Activated CD4-positive, alpha-beta T cell treated with anti-CD3 and anti-CD28 coated beads, Interleukin-2, amount 10 ng/mL, durations not matched to agents 24 days and 14 days (primary cell): ENCODE results near the gene CLTA. TPM values are rescaled to one million over a fixed set of nuclear protein-coding genes. Genes with fewer than 3 reads are reported as not detected.
A peak's percentile ranks its signal among the peaks of the same experiment; 100 is the strongest.
"Not testable (repeated sequence)": the region's sequence is repeated elsewhere in the genome, so short reads cannot be mapped to it uniquely, and the experiment has no call there.

Experiments
- DNase-seq: peaks from one replicate; pipeline ENCODE4 v3.0.0; 2022
- H3K27ac Mint-ChIP-seq: one replicate; pipeline ENCODE4 v1.8.0; 2022; ENCODE audit warnings: mild to moderate bottlenecking, mixed read lengths
- H3K27me3 Mint-ChIP-seq: one replicate; pipeline ENCODE4 v1.8.0; 2022; ENCODE audit warnings: mixed read lengths
- H3K36me3 Mint-ChIP-seq: one replicate; pipeline ENCODE4 v1.8.0; 2022; ENCODE audit warnings: low read depth, mild to moderate bottlenecking, mixed read lengths
- H3K4me1 Mint-ChIP-seq: one replicate; pipeline ENCODE4 v1.8.0; 2021; ENCODE audit warnings: mixed read lengths
- H3K4me3 Mint-ChIP-seq: one replicate; pipeline ENCODE4 v1.8.0; 2022; ENCODE audit warnings: mild to moderate bottlenecking, moderate library complexity, mixed read lengths
- H3K9me3 Mint-ChIP-seq: one replicate; pipeline ENCODE4 v1.8.0; 2021; ENCODE audit warnings: mixed read lengths
- intact Hi-C: fragments of 100-400 bp; cut with micrococcal nuclease; formaldehyde crosslinking; loops from one replicate; pipeline ENCODE4 v1.15.1; 2023
- total RNA-seq: library from RNA; stranded (reverse); gene quantifications from 2 replicates; pipeline ENCODE4 v1.2.3, GENCODE V29; 2022

CLTA gene
- total RNA-seq, 1 donor from 2014 or later: 173 TPM

DNA sequence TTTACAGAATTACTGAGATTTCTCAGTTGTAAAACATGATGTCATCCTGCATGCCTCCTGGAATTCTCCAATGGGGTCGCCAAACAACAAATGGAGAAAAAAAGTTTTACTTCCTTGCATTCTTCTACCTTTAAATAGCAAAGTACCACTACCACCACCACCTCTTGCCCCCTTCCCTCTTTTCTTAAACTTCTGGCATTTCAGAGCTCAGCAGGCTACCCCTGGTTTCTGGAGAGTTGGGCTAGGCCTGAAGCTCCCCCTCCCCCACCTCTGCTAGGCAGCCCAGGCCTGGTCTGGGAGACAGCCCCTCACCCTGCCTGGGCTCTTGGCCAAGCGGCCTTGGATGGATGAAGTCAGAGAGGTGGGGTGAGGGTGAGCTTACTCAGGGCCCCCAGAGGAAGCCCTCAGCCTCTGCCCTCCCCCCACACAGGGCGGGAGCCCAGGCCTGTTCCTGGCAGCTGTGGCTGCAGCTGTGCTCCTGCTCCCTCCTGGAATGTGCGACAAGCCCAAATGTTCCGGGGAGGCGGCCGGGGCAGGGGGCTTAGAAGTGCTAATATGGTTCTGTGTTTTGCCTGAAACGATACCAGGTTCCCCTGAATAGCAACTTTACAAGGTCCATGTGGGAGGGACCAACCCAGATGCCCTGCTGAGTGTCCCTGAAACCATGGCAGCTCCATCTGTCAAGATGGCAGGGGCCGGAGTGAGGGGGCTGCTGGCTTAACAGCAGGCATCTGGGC, 27.5 kb upstream of the CLTA start:
- Mint-ChIP-seq H3K9me3 (peaks cover 3% of the 10 kb centered on the region), H3K4me1 (peaks cover 21% of the 10 kb centered on the region), H3K27ac (no peak overlapping the region), H3K27me3 (peaks cover 6% of the 10 kb centered on the region), H3K4me3 (no peak overlapping the region), H3K36me3 (peaks cover 30% of the 10 kb centered on the region)
- no peak for DNase-seq
- intact Hi-C loops: loop anchor here (5.0 to 10.0 kb wide), 2 partner anchors 36 to 208 kb away; partner anchors contain the start of gene OR2S2

GRCh38 chr9:36163786-36164170, 26.9 kb upstream of the CLTA start:
- no peak for DNase-seq
- H3K4me1 Mint-ChIP-seq: peaks cover 18% of the 10 kb centered on the region
- peak overlapping the region; percentile 4 for H3K27ac Mint-ChIP-seq
- H3K4me3 Mint-ChIP-seq: no peak overlapping the region
- H3K27me3 Mint-ChIP-seq: peaks cover 6% of the 10 kb centered on the region
- H3K36me3 Mint-ChIP-seq: peaks cover 26% of the 10 kb centered on the region
- intact Hi-C loops: loop anchor here (5.0 to 10.0 kb wide), 2 partner anchors 36 to 209 kb away; partner anchors contain the start of gene OR2S2
- no peaks in the 10 kb centered on the region for H3K9me3 Mint-ChIP-seq

DNA sequence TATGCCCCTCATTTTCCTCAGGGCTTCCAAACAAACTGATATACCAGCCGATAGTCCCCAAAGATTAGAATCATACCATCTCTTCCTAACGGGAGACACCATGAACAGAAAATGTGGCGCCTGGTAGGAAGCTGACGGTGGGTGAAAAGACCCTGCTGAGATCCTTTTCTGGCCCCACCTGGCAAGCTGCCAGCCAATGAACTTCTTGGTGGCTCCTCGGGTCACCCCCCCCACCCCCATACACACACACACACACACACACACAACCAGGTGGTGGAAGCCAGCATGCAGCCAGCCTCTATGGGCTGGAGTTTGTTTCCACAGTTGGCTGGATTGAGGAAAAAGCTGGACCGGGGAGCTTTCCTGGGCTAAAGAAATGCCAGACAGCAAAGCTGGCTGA, 26.3 kb upstream of the CLTA start:
- intact Hi-C loops: loop anchor here (5.0 to 10.0 kb wide), 2 partner anchors 37 to 210 kb away; partner anchors contain the start of gene OR2S2
- Mint-ChIP-seq H3K9me3 (no peaks in the 10 kb centered on the region), H3K36me3 (peaks cover 20% of the 10 kb centered on the region), H3K4me3 (no peak overlapping the region), H3K4me1 (peaks cover 14% of the 10 kb centered on the region), H3K27ac (no peak overlapping the region), H3K27me3 (peaks cover 6% of the 10 kb centered on the region)
- no peak for DNase-seq

GRCh38 chr9:36164989-36165388, 25.7 kb upstream of the CLTA start:
- H3K27me3 Mint-ChIP-seq: peaks cover 6% of the 10 kb centered on the region
- no peak overlapping the region for H3K27ac Mint-ChIP-seq
- H3K36me3 Mint-ChIP-seq: peaks cover 18% of the 10 kb centered on the region
- H3K4me1 Mint-ChIP-seq: peaks cover 14% of the 10 kb centered on the region
- intact Hi-C loops: loop anchor here (5.0 to 10.0 kb wide), 3 partner anchors 38 to 210 kb away; partner anchors contain the start of genes OR2S2 and RECK
- peak overlapping the region; percentile 7 for H3K4me3 Mint-ChIP-seq
- no peak for DNase-seq
- H3K9me3 Mint-ChIP-seq: no peaks in the 10 kb centered on the region

- DNase-seq: no peak
- intact Hi-C loops: loop anchor here (1.0 to 10.0 kb wide), 4 partner anchors 29 to 211 kb away; partner anchors contain the start of genes GLIPR2, OR2S2 and RECK
- Mint-ChIP-seq H3K4me3 (peak overlapping the region; percentile 43), H3K4me1 (peaks cover 14% of the 10 kb centered on the region), H3K36me3 (peaks cover 14% of the 10 kb centered on the region), H3K27ac (no peak overlapping the region), H3K9me3 (no peaks in the 10 kb centered on the region), H3K27me3 (peaks cover 8% of the 10 kb centered on the region)
These were observed 24.9 kb upstream of the CLTA start for GRCh38 chr9:36165826-36166167.

- H3K36me3 Mint-ChIP-seq: peaks cover 10% of the 10 kb centered on the region
- DNase-seq: peak; percentile 96
- H3K4me3 Mint-ChIP-seq: peak overlapping the region; percentile 83
- H3K27me3 Mint-ChIP-seq: peaks cover 10% of the 10 kb centered on the region
- H3K9me3 Mint-ChIP-seq: no peaks in the 10 kb centered on the region
- H3K27ac Mint-ChIP-seq: peak overlapping the region; percentile 54
- intact Hi-C loops: loop anchor here (1.0 to 10.0 kb wide), 4 partner anchors 30 to 212 kb away; partner anchors contain the start of genes GLIPR2, OR2S2 and RECK
- H3K4me1 Mint-ChIP-seq: peaks cover 10% of the 10 kb centered on the region
These were observed 24.4 kb upstream of the CLTA start for GRCh38 chr9:36166168-36166927.

DNA sequence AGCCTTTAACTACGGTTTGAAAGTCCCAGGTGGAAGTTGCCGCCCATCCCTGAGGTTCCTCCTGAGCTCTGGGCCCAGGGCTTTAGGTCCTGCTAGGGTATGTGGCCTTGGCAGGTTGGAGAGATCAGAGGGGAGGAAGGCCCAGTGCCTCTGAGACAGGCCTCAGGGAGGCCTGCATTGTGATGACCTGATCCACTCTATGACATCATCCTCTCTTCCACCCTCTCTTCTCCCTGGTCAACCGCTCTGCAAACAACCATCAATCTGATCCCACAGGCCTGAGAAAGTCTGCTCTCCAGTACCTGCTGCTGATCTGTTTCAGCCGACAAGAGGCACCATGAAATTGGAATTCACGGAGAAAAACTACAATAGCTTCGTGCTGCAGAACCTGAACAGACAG, 21.6 kb upstream of the CLTA start, which contains the start of gene CCIN:
CCIN (plus strand) TSS at position 223 of the 400 bp plus-strand sequence; CDS start at position 338, 115 bp downstream.
- no peak for DNase-seq
- H3K4me1 Mint-ChIP-seq: peaks cover 6% of the 10 kb centered on the region
- H3K4me3 Mint-ChIP-seq: no peak within 1 kb of the TSS
- H3K36me3 Mint-ChIP-seq: no peaks in the 10 kb centered on the region
- H3K27me3 Mint-ChIP-seq: peaks cover 10% of the 10 kb centered on the region
- H3K27ac Mint-ChIP-seq: no peak within 1 kb of the TSS
- no peaks in the 10 kb centered on the region for H3K9me3 Mint-ChIP-seq
- intact Hi-C loops: loop anchor here (5.0 to 10.0 kb wide), 2 partner anchors 132 to 214 kb away; partner anchors contain the start of genes OR2S2 and RECK

- no peak overlapping the region for H3K4me3 Mint-ChIP-seq
- intact Hi-C loops: loop anchor here (5.0 to 10.0 kb wide), 2 partner anchors 132 to 215 kb away; partner anchors contain the start of genes OR2S2 and RECK
- H3K36me3 Mint-ChIP-seq: no peaks in the 10 kb centered on the region
- H3K27ac Mint-ChIP-seq: no peak overlapping the region
- no peaks in the 10 kb centered on the region for H3K9me3 Mint-ChIP-seq
- peaks cover 10% of the 10 kb centered on the region for H3K27me3 Mint-ChIP-seq
- peaks cover 6% of the 10 kb centered on the region for H3K4me1 Mint-ChIP-seq
- no peak for DNase-seq
These were observed 21.0 kb upstream of the CLTA start for GRCh38 chr9:36169708-36170107.

DNA sequence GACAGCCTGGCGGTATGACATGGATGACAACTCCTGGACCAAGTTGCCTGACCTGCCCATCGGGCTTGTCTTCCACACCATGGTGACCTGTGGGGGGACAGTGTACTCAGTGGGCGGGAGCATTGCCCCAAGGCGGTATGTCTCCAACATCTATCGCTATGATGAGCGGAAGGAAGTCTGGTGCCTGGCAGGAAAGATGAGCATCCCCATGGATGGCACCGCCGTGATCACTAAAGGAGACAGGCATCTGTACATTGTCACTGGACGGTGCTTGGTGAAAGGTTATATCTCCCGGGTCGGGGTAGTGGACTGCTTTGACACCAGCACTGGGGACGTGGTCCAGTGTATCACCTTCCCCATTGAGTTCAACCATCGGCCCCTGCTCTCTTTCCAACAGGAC, 20.2 kb upstream of the CLTA start:
- Mint-ChIP-seq H3K4me3 (no peak overlapping the region), H3K4me1 (peaks cover 6% of the 10 kb centered on the region)
- intact Hi-C loops: no loop called here

GRCh38 chr9:36173861-36174260, 16.9 kb upstream of the CLTA start:
- peaks cover 11% of the 10 kb centered on the region for H3K27me3 Mint-ChIP-seq
- H3K4me1 Mint-ChIP-seq: peaks cover 4% of the 10 kb centered on the region
- no peak overlapping the region for H3K4me3 Mint-ChIP-seq
- DNase-seq: no peak
- H3K27ac Mint-ChIP-seq: no peak overlapping the region
- intact Hi-C loops: no loop called here
- no peaks in the 10 kb centered on the region for H3K36me3 Mint-ChIP-seq
- H3K9me3 Mint-ChIP-seq: no peaks in the 10 kb centered on the region

More for the DNA sequence above, 20.2 kb upstream of the CLTA start:
- no peaks in the 10 kb centered on the region for H3K9me3 Mint-ChIP-seq
- no peak overlapping the region for H3K27ac Mint-ChIP-seq
- H3K36me3 Mint-ChIP-seq: no peaks in the 10 kb centered on the region
- DNase-seq: no peak
- H3K27me3 Mint-ChIP-seq: peaks cover 11% of the 10 kb centered on the region

DNA sequence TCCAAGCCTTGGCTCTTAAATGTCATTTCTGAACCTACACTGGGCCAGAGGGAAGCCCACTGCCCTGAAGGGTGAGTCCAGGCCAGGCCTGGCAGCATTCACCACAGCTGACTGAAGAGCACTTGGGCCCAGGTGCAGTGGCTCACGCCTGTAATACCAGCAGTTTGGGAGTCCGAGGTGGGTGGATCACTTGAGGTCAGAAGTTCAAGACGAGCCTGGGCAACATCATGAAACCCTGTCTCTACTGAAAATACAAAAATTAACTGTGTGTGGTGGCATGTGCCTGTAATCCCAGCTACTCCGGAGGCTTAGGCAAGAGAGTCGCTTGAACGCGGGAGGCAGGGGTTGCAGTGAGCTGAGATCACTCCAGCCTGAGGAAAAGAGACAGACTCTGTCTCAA, 16.4 kb upstream of the CLTA start:
- no peak for DNase-seq
- Mint-ChIP-seq H3K36me3 (no peaks in the 10 kb centered on the region), H3K4me3 (no peak overlapping the region), H3K27me3 (peaks cover 13% of the 10 kb centered on the region), H3K4me1 (peaks cover 7% of the 10 kb centered on the region), H3K27ac (no peak overlapping the region), H3K9me3 (no peaks in the 10 kb centered on the region)
- intact Hi-C loops: no loop called here

DNA sequence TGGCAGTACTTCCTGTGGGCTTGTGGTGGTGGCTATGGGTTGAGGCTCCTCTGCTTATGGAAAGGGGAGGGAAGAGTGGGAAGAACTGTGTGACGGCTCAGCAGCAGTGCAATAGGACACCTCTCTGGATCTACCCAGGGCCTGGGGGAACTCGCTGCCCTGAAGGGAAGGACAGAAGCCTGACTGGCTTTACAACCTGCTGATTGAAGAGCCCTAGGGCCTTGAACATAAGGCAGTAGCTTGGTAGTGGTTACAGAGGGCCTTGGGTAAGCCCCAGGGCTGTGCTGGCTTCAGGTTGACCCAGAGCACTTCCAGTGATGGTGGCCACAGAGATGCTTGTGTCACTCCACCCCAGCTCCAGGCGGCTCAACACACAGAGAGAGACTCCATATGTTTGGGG, 16.0 kb upstream of the CLTA start:
- Mint-ChIP-seq H3K27ac (no peak overlapping the region), H3K36me3 (no peaks in the 10 kb centered on the region), H3K4me1 (peaks cover 7% of the 10 kb centered on the region), H3K27me3 (peaks cover 13% of the 10 kb centered on the region), H3K9me3 (no peaks in the 10 kb centered on the region), H3K4me3 (no peak overlapping the region)
- intact Hi-C loops: no loop called here
- no peak for DNase-seq

DNA sequence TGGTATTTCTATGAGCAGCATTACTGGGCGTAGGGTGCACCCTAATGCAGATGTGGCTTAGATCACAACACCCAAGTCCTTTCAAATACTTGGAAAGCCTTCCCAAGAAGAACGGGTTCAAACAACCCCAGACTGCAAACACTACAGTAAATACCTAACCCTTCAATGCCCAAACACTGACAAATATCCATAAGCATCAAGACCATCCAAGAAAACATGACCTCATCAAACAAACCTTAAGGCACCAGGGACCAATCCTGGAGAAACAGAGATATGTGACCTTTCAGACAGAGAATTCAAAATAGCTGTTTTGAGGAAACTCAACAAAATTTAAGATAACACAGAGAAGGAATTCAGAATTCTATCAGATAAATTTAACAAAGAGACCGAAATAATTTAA, 15.5 kb upstream of the CLTA start:
- intact Hi-C loops, H3K9me3 Mint-ChIP-seq, DNase-seq, H3K27ac Mint-ChIP-seq, H3K36me3 Mint-ChIP-seq, H3K4me3 Mint-ChIP-seq, H3K4me1 Mint-ChIP-seq: not testable (repeated sequence)
- H3K27me3 Mint-ChIP-seq: peaks cover 15% of the 10 kb centered on the region

DNA sequence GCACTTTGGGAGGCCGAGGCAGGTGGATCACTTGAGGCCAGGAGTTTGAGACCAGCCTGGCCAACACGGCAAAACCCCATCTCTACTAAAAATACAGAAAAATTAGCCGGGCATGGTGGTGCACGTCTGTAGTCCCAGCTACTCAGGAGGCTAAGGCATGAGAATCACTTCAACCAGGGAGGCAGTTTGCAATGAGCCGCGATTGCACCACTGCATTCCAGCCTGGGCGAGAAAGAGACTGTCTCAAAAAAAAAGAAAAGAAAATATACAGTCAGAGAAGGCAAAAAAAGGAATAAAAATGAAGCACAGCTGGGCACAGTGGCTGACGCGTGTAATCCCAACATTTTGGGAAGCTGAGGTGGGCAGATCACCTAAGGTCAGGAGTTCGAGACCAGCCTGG, 14.2 kb upstream of the CLTA start:
- H3K27me3 Mint-ChIP-seq: peaks cover 18% of the 10 kb centered on the region
- H3K4me1 Mint-ChIP-seq, DNase-seq, H3K36me3 Mint-ChIP-seq, H3K9me3 Mint-ChIP-seq, intact Hi-C loops, H3K4me3 Mint-ChIP-seq, H3K27ac Mint-ChIP-seq: not testable (repeated sequence)
